HepG2 (cell line): ENCODE measurements around the gene COL5A1.

Experiments
- CTCF ChIP-seq: sonication (generic); formaldehyde crosslinking; IDR thresholded peaks from 2 replicates; pipeline ENCODE4 v1.5.0; 2020; ENCODE audit warnings: mild to moderate bottlenecking, missing genetic modification reagents, moderate library complexity
- ELF1 ChIP-seq: sonication (generic); formaldehyde crosslinking; IDR thresholded peaks from 2 replicates; pipeline ENCODE4 v1.4.0; 2020; ENCODE audit warnings: missing genetic modification reagents
- HNF4A ChIP-seq: sonication (generic); formaldehyde crosslinking; IDR thresholded peaks from 2 replicates; pipeline ENCODE4 v1.4.0; 2020; ENCODE audit warnings: missing genetic modification reagents
- PHF5A ChIP-seq: IDR thresholded peaks from one replicate; pipeline ENCODE4 v1.6.1; 2018; ENCODE audit warnings: low read depth, missing genetic modification reagents; ENCODE audit not compliant: unreplicated experiment
- REST ChIP-seq, 2 experiments: IDR thresholded peaks; 2 replicates each; pipeline ENCODE4 v1.6.1; 2011 to 2012; ENCODE audit warnings: low read length in 2 of 2, borderline replicate concordance in 1 of 2, low read depth in 1 of 2, mild to moderate bottlenecking in 1 of 2, moderate library complexity in 1 of 2
- RFX5 ChIP-seq: IDR thresholded peaks from 2 replicates; pipeline ENCODE4 v1.6.1; 2011; ENCODE audit warnings: low read depth, low read length, improper control_type of control experiment
- TAF1 ChIP-seq: sonication (generic); formaldehyde crosslinking; IDR thresholded peaks from 2 replicates; pipeline ENCODE4 v1.4.0; 2020; ENCODE audit warnings: missing genetic modification reagents
- ZBTB20 ChIP-seq: sonication (generic); formaldehyde crosslinking; IDR thresholded peaks from 2 replicates; pipeline ENCODE4 v1.8.1; 2023; ENCODE audit warnings: missing genetic modification reagents, low read depth, mild to moderate bottlenecking, borderline replicate concordance
- ZNF121 ChIP-seq: sonication (generic); formaldehyde crosslinking; IDR thresholded peaks from 2 replicates; pipeline ENCODE4 v1.5.0; 2020; ENCODE audit warnings: mild to moderate bottlenecking, missing genetic modification reagents
- ZNF234 ChIP-seq: sonication (generic); formaldehyde crosslinking; conservative IDR thresholded peaks from 2 replicates; pipeline ENCODE4 v1.5.1; 2020; ENCODE audit warnings: mild to moderate bottlenecking, missing genetic modification reagents
- ZNF740 ChIP-seq: sonication (generic); formaldehyde crosslinking; IDR thresholded peaks from 2 replicates; pipeline ENCODE4 v1.4.0; 2020; ENCODE audit warnings: missing genetic modification reagents
- TF ChIP-seq, protein P1 (sequence below): sonication (generic); formaldehyde crosslinking; IDR thresholded peaks from 2 replicates; pipeline ENCODE4 v1.4.0; 2020; ENCODE audit warnings: mild to moderate bottlenecking, missing genetic modification reagents, borderline replicate concordance

- TF ChIP-seq HNF4A (no peak), REST (IDR thresholded peaks at IDR 0.05; ENCODE audit: borderline replicate concordance in 1 of 2, low read depth in 1 of 2, low read length in 2 of 2) (no peak), PHF5A (no peak), CTCF (CRISPR knock-in tag) (no peak), ZNF121 (CRISPR knock-in tag) (no peak), ZBTB20 (CRISPR knock-in tag) (no peak), ZNF740 (no peak), RFX5 (no peak), ZNF234 (CRISPR knock-in tag) (no peak), TAF1 (CRISPR knock-in tag) (no peak), ELF1 (CRISPR knock-in tag) (no peak)
- TF ChIP-seq, protein P1, sequence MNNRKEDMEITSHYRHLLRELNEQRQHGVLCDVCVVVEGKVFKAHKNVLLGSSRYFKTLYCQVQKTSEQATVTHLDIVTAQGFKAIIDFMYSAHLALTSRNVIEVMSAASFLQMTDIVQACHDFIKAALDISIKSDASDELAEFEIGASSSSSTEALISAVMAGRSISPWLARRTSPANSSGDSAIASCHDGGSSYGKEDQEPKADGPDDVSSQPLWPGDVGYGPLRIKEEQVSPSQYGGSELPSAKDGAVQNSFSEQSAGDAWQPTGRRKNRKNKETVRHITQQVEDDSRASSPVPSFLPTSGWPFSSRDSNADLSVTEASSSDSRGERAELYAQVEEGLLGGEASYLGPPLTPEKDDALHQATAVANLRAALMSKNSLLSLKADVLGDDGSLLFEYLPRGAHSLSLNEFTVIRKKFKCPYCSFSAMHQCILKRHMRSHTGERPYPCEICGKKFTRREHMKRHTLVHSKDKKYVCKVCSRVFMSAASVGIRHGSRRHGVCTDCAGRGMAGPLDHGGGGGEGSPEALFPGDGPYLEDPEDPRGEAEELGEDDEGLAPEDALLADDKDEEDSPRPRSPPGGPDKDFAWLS = no peak
Measured at GRCh38 chr9:134863941-134864820, 222.6 kb downstream of the COL5A1 start.
